GM20000 (cell line): Measurements from ENCODE around the gene EIF5AL1.
"Not testable (repeated sequence)": the region's sequence is repeated elsewhere in the genome, so short reads cannot be mapped to it uniquely, and the experiment has no call there.

Source experiments
- DNase-seq: peaks from one replicate; pipeline ENCODE4 v3.0.0; 2012; ENCODE audit warnings: low spot score
- CTCF ChIP-seq: IDR thresholded peaks from 2 replicates; pipeline ENCODE4 v1.5.1; 2012; ENCODE audit warnings: mild to moderate bottlenecking, control low read depth; ENCODE audit errors: extremely low read depth, missing control alignments

EIF5AL1 gene

GRCh38 chr10:79511891-79512583 lies at the start of gene EIF5AL1:
Gene EIF5AL1 (plus strand): TSS chr10:79512533. CDS start chr10:79512650, 117 bp downstream.
- DNase-seq = not testable (repeated sequence)

- TF ChIP-seq CTCF = no peak
- no peak for DNase-seq
These were observed 48.5 kb upstream of the EIF5AL1 start for GRCh38 chr10:79463578-79464496.

DNA sequence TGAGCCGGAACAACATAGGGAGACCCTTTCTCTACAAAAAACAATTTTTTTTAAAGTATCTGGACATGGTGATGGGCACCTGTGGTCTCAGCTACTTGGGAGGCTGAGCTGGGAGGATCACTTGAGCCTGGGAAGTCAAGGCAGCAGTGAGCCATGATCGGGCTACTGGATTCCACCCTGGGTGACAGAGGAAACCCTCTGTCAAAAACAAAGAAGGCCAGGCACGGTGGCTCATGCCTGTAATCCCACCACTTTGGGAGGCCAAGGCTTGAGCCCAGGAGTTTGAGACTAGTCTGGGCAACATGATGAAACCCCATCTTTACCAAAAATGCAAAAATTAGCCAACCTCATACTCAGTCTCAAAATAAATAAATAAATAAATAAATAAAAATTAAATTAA lies 47.0 kb upstream of the EIF5AL1 start:
- DNase-seq = no peak
- TF ChIP-seq CTCF = no peak

- no peak for DNase-seq
- TF ChIP-seq CTCF = no peak
These were observed 44.2 kb upstream of the EIF5AL1 start for GRCh38 chr10:79468015-79468560.

DNA sequence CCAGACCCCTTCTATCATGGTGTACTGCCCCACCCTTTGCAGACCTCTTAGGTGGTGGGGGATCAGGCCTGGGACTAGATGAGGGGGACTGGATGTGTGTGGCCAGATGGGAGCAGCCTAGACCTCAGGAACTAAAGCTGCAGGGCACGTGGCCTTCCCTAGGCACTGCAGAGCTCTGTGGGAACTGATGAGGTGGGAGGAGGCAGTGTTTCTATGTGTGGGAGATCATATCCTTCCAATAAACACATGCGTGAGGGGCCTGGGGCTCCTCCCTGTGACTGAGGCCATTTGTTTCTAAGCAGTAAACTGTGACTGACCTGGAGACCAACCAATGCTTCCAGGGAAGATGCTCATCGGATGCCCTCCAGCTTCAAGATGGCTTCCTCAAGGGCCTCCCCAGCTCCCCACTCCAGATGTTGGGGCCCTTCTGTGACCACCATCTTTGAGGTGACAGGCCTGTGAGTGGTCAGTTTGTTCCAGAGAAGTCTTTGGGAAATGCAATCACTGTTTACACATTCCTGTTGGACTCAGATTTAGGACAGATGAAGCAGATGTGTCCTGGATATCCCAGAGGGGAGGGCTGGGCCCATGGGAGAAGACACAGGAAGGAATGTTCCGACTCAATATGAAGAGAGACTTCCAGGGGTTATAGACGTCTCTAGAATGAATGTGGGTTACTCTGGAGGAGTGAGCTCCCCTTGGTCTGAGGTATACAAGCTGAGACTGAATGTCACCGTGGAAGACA lies 43.3 kb upstream of the EIF5AL1 start:
- TF ChIP-seq CTCF = no peak
- DNase-seq = no peak

DNA sequence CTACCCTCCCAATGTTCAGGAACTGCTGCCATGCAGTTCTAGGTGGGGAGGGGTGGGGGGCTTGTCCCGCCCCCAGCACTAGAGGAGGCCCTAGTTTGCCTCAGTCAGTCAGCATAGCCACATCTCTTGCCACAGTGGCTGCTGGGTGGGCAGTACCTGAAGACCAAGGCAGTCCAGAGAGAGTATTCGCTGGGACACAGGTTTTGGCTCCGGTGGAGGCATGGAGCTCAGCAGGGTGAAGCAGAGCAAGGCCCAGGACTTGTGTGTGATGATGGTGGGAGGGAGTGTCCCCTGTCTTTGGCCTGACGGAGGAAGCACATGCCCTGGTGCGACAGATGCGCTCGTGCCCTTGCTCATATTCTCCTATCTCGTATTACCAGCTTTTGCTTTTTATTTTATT lies 42.2 kb upstream of the EIF5AL1 start:
- DNase-seq = no peak
- TF ChIP-seq CTCF = no peak

- DNase-seq = no peak
These were observed 40.6 kb upstream of the EIF5AL1 start for GRCh38 chr10:79471776-79472175.

More at GRCh38 chr10:79471776-79472175, 40.6 kb upstream of the EIF5AL1 start:
- no peak for TF ChIP-seq CTCF
